ENCODE results near the gene FAM177A1.

- TF ChIP-seq MTF1 (CRISPR knock-in tag; IDR thresholded peaks at IDR 0.05; ENCODE audit: borderline replicate concordance) (no peak), IRF9 (tag; IDR thresholded peaks at IDR 0.05) (no peak), KDM2B (CRISPR knock-in tag; IDR thresholded peaks at IDR 0.05) (no peak), NR1H2 (CRISPR knock-in tag; IDR thresholded peaks at IDR 0.05) (no peak), CHD2 (IDR thresholded peaks at IDR 0.05; ENCODE audit: low read depth, low read length) (no peak), CHCHD3 (CRISPR knock-in tag; IDR thresholded peaks at IDR 0.05) (no peak), TCF7L2 (IDR thresholded peaks at IDR 0.05; ENCODE audit: low read depth, low read length) (no peak), HDAC2 (IDR thresholded peaks at IDR 0.05) (no peak)
Observed at GRCh38 chr14:35044939-35045797, 904 bp upstream of the FAM177A1 start.

Data from K562 (cell line).